DND-41 (cell line): ENCODE results near the gene BMAL2.

Experiments used
- ATAC-seq: fragments of 200-7000 bp; cut with Tn5 transposase; 3 replicates; pipeline ENCODE4 v1.9.1; 2021; ENCODE audit warnings: low read depth; ENCODE audit not compliant: insufficient read depth
- DNase-seq: peaks from one replicate; pipeline ENCODE4 v3.0.0-alpha.2; 2020
- H2AFZ ChIP-seq: 2 replicates; pipeline ENCODE4 v1.6.0; 2012; ENCODE audit warnings: low read depth, low read length
- H3K27ac ChIP-seq: 2 replicates; pipeline ENCODE4 v1.5.1; 2012; ENCODE audit warnings: low read length, inconsistent platforms
- H3K27me3 ChIP-seq: fragments of 200-600 bp; sonication (generic); 2 replicates; pipeline ENCODE4 v1.6.0; 2012; ENCODE audit warnings: low read length, mild to moderate bottlenecking, inconsistent platforms; ENCODE audit not compliant: insufficient read depth, poor library complexity
- H3K36me3 ChIP-seq: 2 replicates; pipeline ENCODE4 v1.5.1; 2012; ENCODE audit warnings: low read length, inconsistent platforms; ENCODE audit not compliant: insufficient read depth
- H3K4me1 ChIP-seq: 2 replicates; pipeline ENCODE4 v1.5.1; 2012; ENCODE audit warnings: mild to moderate bottlenecking, low read length; ENCODE audit not compliant: insufficient read depth
- H3K4me2 ChIP-seq: 2 replicates; pipeline ENCODE4 v1.6.0; 2012; ENCODE audit warnings: mild to moderate bottlenecking, moderate library complexity, low read length, inconsistent platforms; ENCODE audit not compliant: insufficient read depth
- H3K4me3 ChIP-seq, 2 experiments: fragments of 200-600 bp in 1 of 2; shearing (Covaris generic) in 1 of 2; 2 replicates each; pipeline ENCODE4 v1.5.1; 2012 to 2016; ENCODE audit warnings: inconsistent platforms in 2 of 2, low read length in 2 of 2, mild to moderate bottlenecking in 2 of 2, low read depth in 1 of 2, moderate library complexity in 1 of 2
- H3K79me2 ChIP-seq: 2 replicates; pipeline ENCODE4 v1.6.0; 2012; ENCODE audit warnings: low read length, inconsistent platforms; ENCODE audit not compliant: insufficient read depth
- H3K9ac ChIP-seq: 2 replicates; pipeline ENCODE4 v1.6.0; 2012; ENCODE audit warnings: low read depth, mild to moderate bottlenecking, inconsistent platforms, low read length, moderate library complexity
- H3K9me3 ChIP-seq: 2 replicates; pipeline ENCODE4 v1.5.1; 2012; ENCODE audit warnings: low read length, moderate library complexity, mild to moderate bottlenecking, inconsistent platforms; ENCODE audit not compliant: insufficient read depth, severe bottlenecking
- H4K20me1 ChIP-seq: 2 replicates; pipeline ENCODE4 v1.6.0; 2012; ENCODE audit warnings: low read length; ENCODE audit not compliant: insufficient read depth
- EZH2 ChIP-seq: IDR thresholded peaks from 3 replicates; pipeline ENCODE4 v1.6.1; 2012; ENCODE audit warnings: borderline replicate concordance, low read depth, mild to moderate bottlenecking, moderate library complexity, low read length, inconsistent platforms; ENCODE audit not compliant: severe bottlenecking
- TF ChIP-seq, protein P1 (sequence below): IDR thresholded peaks from 2 replicates; pipeline ENCODE4 v1.5.1; 2012; ENCODE audit warnings: borderline replicate concordance, low read length, moderate library complexity, mild to moderate bottlenecking; ENCODE audit not compliant: poor library complexity, severe bottlenecking; ENCODE audit errors: extremely low read depth

BMAL2 gene

DNA sequence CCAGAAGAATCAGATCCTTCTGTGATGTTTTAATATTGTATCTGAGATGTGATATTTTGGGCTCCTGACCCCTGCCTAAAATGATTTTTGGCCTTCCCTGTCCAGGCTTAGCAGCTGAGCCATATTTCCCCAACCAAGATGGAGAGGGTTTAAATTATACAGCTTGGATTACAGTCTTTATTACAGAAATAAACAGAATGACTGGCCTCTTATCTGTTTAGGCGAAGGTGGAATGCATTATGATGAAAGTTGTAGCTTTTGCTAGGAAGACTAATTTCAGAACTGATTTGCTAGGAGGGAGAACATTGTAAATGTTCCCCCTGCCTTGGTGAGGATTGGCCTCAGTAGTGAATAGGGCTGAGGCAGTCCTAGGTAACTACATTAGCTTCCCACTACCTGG is 23.3 kb downstream of the BMAL2 start:
- DNase-seq = no peak
- Histone ChIP-seq H3K9me3 (no peaks in the 10 kb centered on the region), H3K4me2 (no peak overlapping the region), H3K9ac (no peak overlapping the region), H3K36me3 (no peaks in the 10 kb centered on the region), H3K27ac (no peak overlapping the region), H3K4me3 (no peak overlapping the region), H3K79me2 (no peaks in the 10 kb centered on the region), H4K20me1 (no peaks in the 10 kb centered on the region), H3K27me3 (no peaks in the 10 kb centered on the region), H3K4me1 (no peaks in the 10 kb centered on the region), H2AFZ (no peak overlapping the region)
- no peak for TF ChIP-seq EZH2
- TF ChIP-seq, protein P1, sequence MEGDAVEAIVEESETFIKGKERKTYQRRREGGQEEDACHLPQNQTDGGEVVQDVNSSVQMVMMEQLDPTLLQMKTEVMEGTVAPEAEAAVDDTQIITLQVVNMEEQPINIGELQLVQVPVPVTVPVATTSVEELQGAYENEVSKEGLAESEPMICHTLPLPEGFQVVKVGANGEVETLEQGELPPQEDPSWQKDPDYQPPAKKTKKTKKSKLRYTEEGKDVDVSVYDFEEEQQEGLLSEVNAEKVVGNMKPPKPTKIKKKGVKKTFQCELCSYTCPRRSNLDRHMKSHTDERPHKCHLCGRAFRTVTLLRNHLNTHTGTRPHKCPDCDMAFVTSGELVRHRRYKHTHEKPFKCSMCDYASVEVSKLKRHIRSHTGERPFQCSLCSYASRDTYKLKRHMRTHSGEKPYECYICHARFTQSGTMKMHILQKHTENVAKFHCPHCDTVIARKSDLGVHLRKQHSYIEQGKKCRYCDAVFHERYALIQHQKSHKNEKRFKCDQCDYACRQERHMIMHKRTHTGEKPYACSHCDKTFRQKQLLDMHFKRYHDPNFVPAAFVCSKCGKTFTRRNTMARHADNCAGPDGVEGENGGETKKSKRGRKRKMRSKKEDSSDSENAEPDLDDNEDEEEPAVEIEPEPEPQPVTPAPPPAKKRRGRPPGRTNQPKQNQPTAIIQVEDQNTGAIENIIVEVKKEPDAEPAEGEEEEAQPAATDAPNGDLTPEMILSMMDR = no peak
- ATAC-seq = no peak

DNA sequence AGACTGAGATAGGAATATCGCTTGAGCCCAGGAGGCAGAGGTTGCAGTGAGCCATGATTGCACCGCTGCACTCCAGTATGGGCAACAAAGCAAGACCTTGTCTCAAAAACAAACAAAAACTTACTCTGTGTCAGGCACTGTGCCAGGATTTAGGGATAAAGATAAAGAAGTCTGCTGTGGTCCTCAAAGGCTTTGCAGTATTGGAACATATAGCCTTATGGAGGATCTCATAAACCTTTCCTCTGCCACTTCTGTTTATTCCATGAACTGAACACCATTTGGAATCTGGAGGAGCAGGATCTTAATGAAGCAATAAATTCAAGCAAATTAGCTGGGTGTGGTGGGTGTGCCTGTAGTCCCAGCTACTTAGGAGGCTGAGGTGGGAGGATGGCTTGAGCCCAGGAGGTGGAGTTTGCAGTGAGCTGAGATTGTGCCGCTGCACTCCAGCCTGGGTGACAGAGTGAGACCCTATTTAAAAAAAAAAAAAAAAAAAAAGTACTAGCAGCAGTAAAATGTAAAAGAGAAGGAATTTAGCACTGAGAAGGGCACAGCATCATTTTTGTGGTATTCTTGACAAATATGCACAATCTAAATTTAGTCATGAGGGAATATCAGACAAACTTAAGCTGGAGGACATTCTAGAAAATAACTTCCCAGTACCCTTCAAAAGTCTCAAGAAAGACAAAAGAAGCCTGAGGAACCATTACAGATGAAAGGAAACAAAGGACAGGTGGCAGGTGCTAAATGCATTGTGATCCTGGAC is 27.1 kb downstream of the BMAL2 start:
- Histone ChIP-seq H3K9ac (no peak overlapping the region), H3K27ac (no peak overlapping the region), H3K9me3 (no peaks in the 10 kb centered on the region), H3K4me1 (no peaks in the 10 kb centered on the region), H3K27me3 (peaks cover 6% of the 10 kb centered on the region), H2AFZ (no peak overlapping the region), H3K36me3 (no peaks in the 10 kb centered on the region), H4K20me1 (no peaks in the 10 kb centered on the region), H3K4me2 (no peak overlapping the region), H3K4me3 (no peak overlapping the region), H3K79me2 (no peaks in the 10 kb centered on the region)
- ATAC-seq = no peak
- TF ChIP-seq, protein P1 = no peak
- no peak for TF ChIP-seq EZH2
- DNase-seq = no peak

DNA sequence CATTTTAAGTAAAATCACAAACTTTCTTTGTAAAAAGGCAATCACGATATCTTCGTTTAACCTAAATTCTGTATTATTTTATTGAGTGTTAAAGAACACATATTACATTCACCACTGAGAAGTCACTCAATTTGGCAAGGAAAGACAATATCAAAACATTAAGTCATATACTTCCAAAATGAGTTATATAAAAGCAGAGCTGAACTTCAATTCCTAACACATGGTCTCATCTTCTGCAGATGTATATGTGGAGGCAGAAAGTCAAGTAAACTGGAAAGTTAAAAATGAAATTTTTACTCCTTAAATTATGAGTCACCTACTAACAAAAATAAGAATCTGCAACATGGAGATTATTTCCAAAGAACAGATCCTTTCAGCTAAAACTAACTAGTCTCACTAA is 28.7 kb downstream of the BMAL2 start:
- Histone ChIP-seq H2AFZ (no peak overlapping the region), H4K20me1 (no peaks in the 10 kb centered on the region), H3K27ac (no peak overlapping the region), H3K36me3 (no peaks in the 10 kb centered on the region), H3K79me2 (no peaks in the 10 kb centered on the region), H3K9me3 (no peaks in the 10 kb centered on the region), H3K4me2 (no peak overlapping the region), H3K27me3 (peaks cover 6% of the 10 kb centered on the region), H3K9ac (no peak overlapping the region), H3K4me1 (no peaks in the 10 kb centered on the region), H3K4me3 (no peak overlapping the region)
- TF ChIP-seq EZH2 = no peak
- TF ChIP-seq, protein P1 = no peak
- DNase-seq (no peak), ATAC-seq (no peak)
